GM12878 (cell line): ENCODE results near the gene INHBC. TPM values are rescaled to one million over a fixed set of nuclear protein-coding genes. Genes with fewer than 3 reads are reported as not detected.

Experiments
- ATAC-seq: fragments of 200-7000 bp; cut with Tn5 transposase; 3 replicates; pipeline ENCODE4 v1.9.1; 2020; ENCODE audit warnings: mild to moderate bottlenecking, moderate library complexity
- BruUV-seq: library from RNA; stranded (reverse); fragments of 400-500 nt; replicated peaks from 2 replicates; lab custom pipeline; 2021; lab: Mats Ljungman, UMichigan
- CTCF ChIA-PET: fragments of 300-600 bp; sonication (Branson Sonifier 250); formaldehyde crosslinking; extraction: SDS; loops from one replicate; lab custom pipeline; 2021; ENCODE audit warnings: inconsistent platforms; lab: Yijun Ruan, JAX
- POLR2A ChIA-PET: fragments of 350-600 bp; formaldehyde crosslinking; extraction: SDS; loops from one replicate; lab custom pipeline; 2021; ENCODE audit warnings: inconsistent platforms; lab: Charles Lee
- RAD21 ChIA-PET: fragments of 300-600 bp; sonication (Branson Sonifier 250); formaldehyde crosslinking; loops from one replicate; lab custom pipeline; 2023; ENCODE audit warnings: antibody characterized with exemption; ENCODE audit not compliant: unreplicated experiment; lab: Charles Lee
- SMC1A ChIA-PET: fragments of 300-600 bp; sonication (Branson Sonifier 250); formaldehyde crosslinking; loops from one replicate; lab custom pipeline; 2023; ENCODE audit not compliant: unreplicated experiment, uncharacterized antibody; lab: Charles Lee
- DNase-seq: peaks from one replicate; pipeline ENCODE4 v3.0.0-alpha.2; 2011; ENCODE audit warnings: low read depth, low spot score
- FAIRE-seq: peaks from 3 replicates; lab custom pipeline; 2011; peaks lifted over from hg19 to GRCh38; lab: Jason Lieb, UNC
- H2AFZ ChIP-seq: 2 replicates; pipeline ENCODE4 v1.6.0; 2011; ENCODE audit warnings: low read depth, low read length, control low read depth; ENCODE audit not compliant: control insufficient read depth
- H3K27ac ChIP-seq: 2 replicates; pipeline ENCODE4 v1.5.1; 2011; ENCODE audit warnings: control low read depth; ENCODE audit not compliant: control insufficient read depth, insufficient read depth
- H3K27me3 ChIP-seq, 2 experiments: replicated peaks in 1 of 2; 2 replicates each; pipeline versions ENCODE4 v1.6.0 to v1.6.1; 2011; ENCODE audit warnings: low read length in 1 of 2; ENCODE audit not compliant: control insufficient read depth in 2 of 2, insufficient read depth in 2 of 2
- H3K36me3 ChIP-seq, 2 experiments: 2 replicates each; pipeline ENCODE4 v1.5.1; 2011; ENCODE audit warnings: low read length in 1 of 2; ENCODE audit not compliant: control insufficient read depth in 2 of 2, insufficient read depth in 2 of 2
- H3K4me1 ChIP-seq: 2 replicates; pipeline ENCODE4 v1.6.1; 2011; ENCODE audit warnings: mild to moderate bottlenecking, low read length, moderate library complexity, mixed read lengths; ENCODE audit not compliant: control insufficient read depth, insufficient read depth
- H3K4me2 ChIP-seq: 2 replicates; pipeline ENCODE4 v1.6.0; 2011; ENCODE audit warnings: control low read depth; ENCODE audit not compliant: control insufficient read depth, insufficient read depth
- H3K4me3 ChIP-seq: fragments of 200-600 bp; sonication (generic); 2 replicates; pipeline ENCODE4 v1.5.1; 2016
- H3K79me2 ChIP-seq: 2 replicates; pipeline ENCODE4 v1.6.0; 2011; ENCODE audit warnings: low read length; ENCODE audit not compliant: control insufficient read depth, insufficient read depth
- H3K9ac ChIP-seq: 2 replicates; pipeline ENCODE4 v1.8.0; 2011; ENCODE audit warnings: low read length, control low read depth, mixed read lengths; ENCODE audit not compliant: control insufficient read depth, insufficient read depth
- H3K9me3 ChIP-seq: replicated peaks from 3 replicates; pipeline ENCODE4 v1.5.1; 2011; ENCODE audit warnings: mild to moderate bottlenecking, low read length; ENCODE audit not compliant: control insufficient read depth, insufficient read depth
- H4K20me1 ChIP-seq: 2 replicates; pipeline ENCODE4 v1.6.0; 2011; ENCODE audit not compliant: control insufficient read depth, insufficient read depth
- ATF3 ChIP-seq: IDR thresholded peaks from 2 replicates; pipeline ENCODE4 v1.6.1; 2011; ENCODE audit warnings: low read depth, mild to moderate bottlenecking, low read length, moderate library complexity, borderline replicate concordance; ENCODE audit errors: extremely low read depth
- BCL11A ChIP-seq: IDR thresholded peaks from 2 replicates; pipeline ENCODE4 v1.6.1; 2011; ENCODE audit warnings: low read depth, low read length
- CHD2 ChIP-seq: IDR thresholded peaks from 2 replicates; pipeline ENCODE4 v1.6.1; 2011; ENCODE audit warnings: low read depth, low read length, improper control_type of control experiment, borderline replicate concordance
- IRF3 ChIP-seq: fragments of 450-650 bp; IDR thresholded peaks from 2 replicates; pipeline ENCODE4 v1.6.1; 2014; ENCODE audit warnings: mild to moderate bottlenecking
- POLR2AphosphoS2 ChIP-seq: IDR thresholded peaks from 2 replicates; pipeline ENCODE4 v1.6.1; 2011; ENCODE audit warnings: low read depth, mild to moderate bottlenecking, low read length, improper control_type of control experiment, moderate library complexity
- RAD21 ChIP-seq: IDR thresholded peaks from 2 replicates; pipeline ENCODE4 v1.6.1; 2011; ENCODE audit warnings: mild to moderate bottlenecking, low read depth, low read length, moderate library complexity; ENCODE audit not compliant: insufficient read depth
- RELA ChIP-seq: fragments of 450-650 bp; IDR thresholded peaks from 2 replicates; pipeline ENCODE4 v1.8.0; 2014; ENCODE audit warnings: borderline replicate concordance; ENCODE audit not compliant: partially characterized antibody
- ZNF384 ChIP-seq: IDR thresholded peaks from 2 replicates; pipeline ENCODE4 v1.6.1; 2012; ENCODE audit warnings: low read depth, mild to moderate bottlenecking, low read length, improper control_type of control experiment, borderline replicate concordance
- ZZZ3 ChIP-seq: IDR thresholded peaks from 2 replicates; pipeline ENCODE4 v1.6.1; 2011; ENCODE audit warnings: low read depth; ENCODE audit not compliant: control insufficient read depth, insufficient read length
- WGBS: methylation state at CpG from one replicate; pipeline ENCODE4 v1.1.6; 2016; ENCODE audit warnings: low lambda C conversion rate; ENCODE audit not compliant: insufficient replicate concordance, insufficient coverage; ENCODE audit errors: missing lambda C conversion rate; 5-methylcytosine and 5-hydroxymethylcytosine counted together
- in situ Hi-C: fragments of 300-500 bp; cut with MboI; formaldehyde crosslinking; loops from 9 replicates; pipeline ENCODE4 v1.14.3; 2018; ENCODE audit warnings: mixed read lengths
- intact Hi-C: fragments of 100-400 bp; cut with micrococcal nuclease; formaldehyde crosslinking; loops from one replicate; pipeline ENCODE4 v1.14.2; 2022; ENCODE audit not compliant: unreplicated experiment
- polyA plus RNA-seq, 11 experiments: library from polyadenylated mRNA; depleted of rRNA in 4 of 11; unstranded in 6 of 11; stranded (reverse) in 5 of 11; fragments of >200 nt; fragmentation: Nextera tagmentation in 4 of 11; fragmentation: Illumina TruSeq in 1 of 11; extraction: Ambion mirVana in 4 of 11; extraction: Trizol in 1 of 11; gene quantifications; 1 replicate in 1 of 11; 2 replicates in 10 of 11; pipeline versions ENCODE4 v1.2.1 to v1.2.3, GENCODE V29; 2011 to 2016; ENCODE audit warnings: inconsistent platforms in 2 of 11, missing spikeins in 2 of 11, low read depth in 1 of 11
- total RNA-seq, 4 experiments: library from RNA; depleted of rRNA in 3 of 4; stranded (reverse); fragments of >200 nt in 3 of 4; fragmentation: Illumina TruSeq in 1 of 4; extraction: Trizol in 1 of 4; gene quantifications; 2 replicates each; pipeline versions ENCODE4 v1.2.1 to v1.2.3, GENCODE V29; 2013 to 2021
- TF ChIP-seq, protein P1 (sequence below): fragments of 450-650 bp; formaldehyde crosslinking; IDR thresholded peaks from 2 replicates; pipeline ENCODE4 v1.4.0; 2022; ENCODE audit warnings: mild to moderate bottlenecking, moderate library complexity
- TF ChIP-seq, protein P2 (sequence below): fragments of 450-650 bp; IDR thresholded peaks from 2 replicates; pipeline ENCODE4 v1.6.1; 2017; ENCODE audit warnings: mild to moderate bottlenecking, moderate library complexity

INHBC gene
- total and polyA plus RNA-seq, 10 of the 15 experiments (the other 5 are each of a cell fraction or from before 2014, with no cell fraction given): 0.04 to 0.22 (median 0.13) TPM; not detected in 5

DNA sequence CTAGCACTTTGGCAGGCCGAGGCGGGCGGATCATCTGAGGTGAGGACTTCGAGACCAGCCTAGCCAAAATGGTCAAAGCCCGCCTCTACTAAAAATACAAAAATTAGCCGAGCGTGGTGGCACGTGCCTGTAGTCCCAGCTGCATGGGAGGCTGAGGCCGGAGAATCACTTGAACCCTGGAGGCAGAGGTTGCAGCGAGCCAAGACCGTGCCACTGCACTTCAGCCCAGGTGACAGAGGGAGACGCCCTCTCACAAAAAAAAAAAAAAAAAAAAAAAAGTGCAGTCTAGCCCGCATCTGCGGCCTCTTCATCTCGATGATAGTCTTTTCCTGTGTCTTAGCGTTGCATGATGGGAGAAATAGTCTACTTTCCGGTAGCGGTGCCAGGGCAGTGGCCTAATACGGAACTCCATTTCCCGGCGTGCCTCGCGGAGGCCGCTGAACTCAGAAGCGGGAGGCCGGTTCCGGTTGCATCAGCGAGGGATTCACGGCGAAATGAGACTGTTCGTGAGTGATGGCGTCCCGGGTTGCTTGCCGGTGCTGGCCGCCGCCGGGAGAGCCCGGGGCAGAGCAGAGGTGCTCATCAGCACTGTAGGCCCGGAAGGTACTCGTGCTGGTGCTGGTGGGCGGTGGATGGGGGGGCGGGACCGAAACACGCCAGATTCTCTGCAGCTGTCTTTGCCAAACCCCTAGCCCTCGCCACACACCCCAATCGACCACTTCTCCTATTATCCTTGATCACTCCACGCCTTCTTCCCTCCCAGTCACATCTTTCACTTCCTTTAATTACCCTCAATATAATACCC lies 53.2 kb downstream of the INHBC start, which contains the start of gene MARS1:
Gene MARS1 (plus strand): TSS at position 472 of the 805 bp plus-strand sequence. CDS start 23 bp downstream, at position 495.
- peak within 1 kb of the TSS; percentile 74 for H3K9ac ChIP-seq
- peaks cover 6 to 16% of the 10 kb centered on the region in 2 experiments for H3K36me3 ChIP-seq
- H3K79me2 ChIP-seq: peaks cover 17% of the 10 kb centered on the region
- 7% methylated on average over 41 of the region's 47 CpGs for WGBS
- H3K4me2 ChIP-seq: peak within 1 kb of the TSS; percentile 58
- FAIRE-seq (peak; percentile 96), ATAC-seq (peak; percentile 99), DNase-seq (peak; percentile 95)
- ChIA-PET CTCF (interaction anchor here (0.5 to 2.7 kb wide), 4 partner anchors 11 to 108 kb away, joined by 3 to 13 read pairs (median 6); no protein-coding TSS in a partner anchor), SMC1A (interaction anchor here (2.0 kb wide), 1 partner anchor 29 kb away, joined by 8 read pairs; the partner anchor contains the start of gene GLI1), RAD21 (interaction anchor here (0.6 to 1.2 kb wide), 2 partner anchors 11 to 36 kb away, joined by 3 read pairs; no protein-coding TSS in a partner anchor), POLR2A (interaction anchor here (1.2 to 1.6 kb wide), 3 partner anchors 25 to 36 kb away, joined by 3 to 6 read pairs (median 5); partner anchors contain the start of gene DDIT3)
- BruUV-seq: no TSS peak
- H3K4me3 ChIP-seq: peak within 1 kb of the TSS; percentile 97
- no peaks in the 10 kb centered on the region for H3K9me3 ChIP-seq
- H3K4me1 ChIP-seq: peaks cover 6% of the 10 kb centered on the region
- in situ Hi-C loops: no loop called here
- H2AFZ ChIP-seq: peak within 1 kb of the TSS; percentile 49
- H4K20me1 ChIP-seq: no peaks in the 10 kb centered on the region
- intact Hi-C loops: no loop called here
- no peaks in the 10 kb centered on the region for H3K27me3 ChIP-seq
- peak within 1 kb of the TSS; percentile 76 for H3K27ac ChIP-seq
- 0 out of 2 replicates have a peak, but pooled peaks have one; percentile 22 for TF ChIP-seq RAD21
- TF ChIP-seq, protein P1, sequence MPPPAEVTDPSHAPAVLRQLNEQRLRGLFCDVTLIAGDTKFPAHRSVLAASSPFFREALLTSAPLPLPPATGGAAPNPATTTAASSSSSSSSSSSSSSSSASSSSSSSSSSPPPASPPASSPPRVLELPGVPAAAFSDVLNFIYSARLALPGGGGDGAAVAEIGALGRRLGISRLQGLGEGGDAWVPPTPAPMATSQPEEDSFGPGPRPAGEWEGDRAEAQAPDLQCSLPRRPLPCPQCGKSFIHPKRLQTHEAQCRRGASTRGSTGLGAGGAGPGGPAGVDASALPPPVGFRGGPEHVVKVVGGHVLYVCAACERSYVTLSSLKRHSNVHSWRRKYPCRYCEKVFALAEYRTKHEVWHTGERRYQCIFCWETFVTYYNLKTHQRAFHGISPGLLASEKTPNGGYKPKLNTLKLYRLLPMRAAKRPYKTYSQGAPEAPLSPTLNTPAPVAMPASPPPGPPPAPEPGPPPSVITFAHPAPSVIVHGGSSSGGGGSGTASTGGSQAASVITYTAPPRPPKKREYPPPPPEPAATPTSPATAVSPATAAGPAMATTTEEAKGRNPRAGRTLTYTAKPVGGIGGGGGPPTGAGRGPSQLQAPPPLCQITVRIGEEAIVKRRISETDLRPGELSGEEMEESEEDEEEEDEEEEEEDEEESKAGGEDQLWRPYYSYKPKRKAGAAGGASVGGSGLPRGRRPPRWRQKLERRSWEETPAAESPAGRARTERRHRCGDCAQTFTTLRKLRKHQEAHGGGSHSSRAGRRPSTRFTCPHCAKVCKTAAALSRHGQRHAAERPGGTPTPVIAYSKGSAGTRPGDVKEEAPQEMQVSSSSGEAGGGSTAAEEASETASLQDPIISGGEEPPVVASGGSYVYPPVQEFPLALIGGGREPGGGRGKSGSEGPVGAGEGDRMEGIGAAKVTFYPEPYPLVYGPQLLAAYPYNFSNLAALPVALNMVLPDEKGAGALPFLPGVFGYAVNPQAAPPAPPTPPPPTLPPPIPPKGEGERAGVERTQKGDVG (CRISPR knock-in tag): no peak
- peak; percentile 73; the same call in 1 of the 2 replicates for TF ChIP-seq POLR2AphosphoS2
- peak; percentile 47; the same call in 1 of the 2 replicates for TF ChIP-seq ATF3
- TF ChIP-seq CHD2: no peak; the same call in 1 of the 2 replicates
- no peak for TF ChIP-seq RELA
- no peak for TF ChIP-seq ZZZ3
- no peak; the same call in 1 of the 2 replicates for TF ChIP-seq BCL11A
- TF ChIP-seq, protein P2, sequence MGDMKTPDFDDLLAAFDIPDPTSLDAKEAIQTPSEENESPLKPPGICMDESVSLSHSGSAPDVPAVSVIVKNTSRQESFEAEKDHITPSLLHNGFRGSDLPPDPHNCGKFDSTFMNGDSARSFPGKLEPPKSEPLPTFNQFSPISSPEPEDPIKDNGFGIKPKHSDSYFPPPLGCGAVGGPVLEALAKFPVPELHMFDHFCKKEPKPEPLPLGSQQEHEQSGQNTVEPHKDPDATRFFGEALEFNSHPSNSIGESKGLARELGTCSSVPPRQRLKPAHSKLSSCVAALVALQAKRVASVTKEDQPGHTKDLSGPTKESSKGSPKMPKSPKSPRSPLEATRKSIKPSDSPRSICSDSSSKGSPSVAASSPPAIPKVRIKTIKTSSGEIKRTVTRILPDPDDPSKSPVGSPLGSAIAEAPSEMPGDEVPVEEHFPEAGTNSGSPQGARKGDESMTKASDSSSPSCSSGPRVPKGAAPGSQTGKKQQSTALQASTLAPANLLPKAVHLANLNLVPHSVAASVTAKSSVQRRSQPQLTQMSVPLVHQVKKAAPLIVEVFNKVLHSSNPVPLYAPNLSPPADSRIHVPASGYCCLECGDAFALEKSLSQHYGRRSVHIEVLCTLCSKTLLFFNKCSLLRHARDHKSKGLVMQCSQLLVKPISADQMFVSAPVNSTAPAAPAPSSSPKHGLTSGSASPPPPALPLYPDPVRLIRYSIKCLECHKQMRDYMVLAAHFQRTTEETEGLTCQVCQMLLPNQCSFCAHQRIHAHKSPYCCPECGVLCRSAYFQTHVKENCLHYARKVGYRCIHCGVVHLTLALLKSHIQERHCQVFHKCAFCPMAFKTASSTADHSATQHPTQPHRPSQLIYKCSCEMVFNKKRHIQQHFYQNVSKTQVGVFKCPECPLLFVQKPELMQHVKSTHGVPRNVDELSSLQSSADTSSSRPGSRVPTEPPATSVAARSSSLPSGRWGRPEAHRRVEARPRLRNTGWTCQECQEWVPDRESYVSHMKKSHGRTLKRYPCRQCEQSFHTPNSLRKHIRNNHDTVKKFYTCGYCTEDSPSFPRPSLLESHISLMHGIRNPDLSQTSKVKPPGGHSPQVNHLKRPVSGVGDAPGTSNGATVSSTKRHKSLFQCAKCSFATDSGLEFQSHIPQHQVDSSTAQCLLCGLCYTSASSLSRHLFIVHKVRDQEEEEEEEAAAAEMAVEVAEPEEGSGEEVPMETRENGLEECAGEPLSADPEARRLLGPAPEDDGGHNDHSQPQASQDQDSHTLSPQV: no peak
- no peak for TF ChIP-seq IRF3
- TF ChIP-seq ZNF384: peak; percentile 98
